GM19467 (cell line): Measurements from ENCODE around the gene ABHD6.
A peak's percentile ranks its signal among the peaks of the same experiment; 100 is the strongest.

Experiments
- ATAC-seq: cut with Tn5 transposase; IDR thresholded peaks from one replicate; pipeline ENCODE4 v1.9.1; 2021; ENCODE audit warnings: mild to moderate bottlenecking, moderate library complexity; ENCODE audit not compliant: unreplicated experiment

Gene ABHD6

GRCh38 chr3:58307639-58308215, 70.1 kb downstream of the ABHD6 start:
- ATAC-seq = no peak

GRCh38 chr3:58308728-58309127, 71.1 kb downstream of the ABHD6 start:
- no peak for ATAC-seq

- ATAC-seq = no peak
Observed at GRCh38 chr3:58317811-58318210, 80.2 kb downstream of the ABHD6 start.

GRCh38 chr3:58321791-58322190, 84.2 kb downstream of the ABHD6 start:
- ATAC-seq = no peak

- no peak for ATAC-seq
Observed at GRCh38 chr3:58322793-58323192, 85.2 kb downstream of the ABHD6 start.

GRCh38 chr3:58323529-58324390, 86.2 kb downstream of the ABHD6 start:
- no peak for ATAC-seq

GRCh38 chr3:58324391-58325390, 87.1 kb downstream of the ABHD6 start:
- no peak for ATAC-seq

GRCh38 chr3:58325525-58325992, 88.0 kb downstream of the ABHD6 start:
- ATAC-seq = no peak

- ATAC-seq = no peak
Observed at GRCh38 chr3:58326267-58326900, 88.8 kb downstream of the ABHD6 start.

- ATAC-seq = no peak
Observed at GRCh38 chr3:58329150-58329921, 91.7 kb downstream of the ABHD6 start.

GRCh38 chr3:58329922-58330413, 92.4 kb downstream of the ABHD6 start:
- ATAC-seq = no peak

GRCh38 chr3:58331593-58332152, 94.1 kb downstream of the ABHD6 start:
- no peak for ATAC-seq

- ATAC-seq = peak; percentile 95
Observed at GRCh38 chr3:58332575-58333188, 95.1 kb downstream of the ABHD6 start, which contains the start of gene PXK. Gene PXK (plus strand): TSS chr3:58332892. CDS start chr3:58332989, 97 bp downstream.

- peak; percentile 15 for ATAC-seq
Observed at GRCh38 chr3:58333206-58334012, 95.8 kb downstream of the ABHD6 start.

GRCh38 chr3:58334013-58334321, 96.4 kb downstream of the ABHD6 start:
- ATAC-seq = no peak

- no peak for ATAC-seq
Observed at GRCh38 chr3:58334506-58334884, 96.9 kb downstream of the ABHD6 start.

GRCh38 chr3:58335652-58335947, 98.0 kb downstream of the ABHD6 start:
- no peak for ATAC-seq

GRCh38 chr3:58336135-58336882, 98.7 kb downstream of the ABHD6 start:
- ATAC-seq = no peak
